Liver (tissue), 3 donors: Measurements from ENCODE around the gene GTF2F2.

ENCODE experiments used
- ATF3 ChIP-seq: IDR thresholded peaks from 2 replicates; pipeline ENCODE4 v1.6.1; 2016; ENCODE audit warnings: antibody characterized with exemption
- CTCF ChIP-seq: fragments of 150-350 bp; IDR thresholded peaks from 2 replicates; pipeline ENCODE4 v1.5.1; 2017; ENCODE audit warnings: improper control_type of control experiment, low read depth, low read length; ENCODE audit not compliant: missing input control
- EGR1 ChIP-seq, 2 donors: IDR thresholded peaks; 2 replicates each; pipeline ENCODE4 v1.6.1; 2016 to 2018; ENCODE audit warnings: antibody characterized with exemption in 2 of 2, low read depth in 2 of 2
- FOXA1 ChIP-seq: IDR thresholded peaks from 2 replicates; pipeline ENCODE4 v1.6.1; 2016; ENCODE audit warnings: antibody characterized with exemption
- GABPA ChIP-seq, 2 donors: IDR thresholded peaks in 1 of 2; conservative IDR thresholded peaks in 1 of 2; 2 replicates each; pipeline ENCODE4 v1.6.1; 2016; ENCODE audit warnings: antibody characterized with exemption in 2 of 2, mild to moderate bottlenecking in 1 of 2, moderate library complexity in 1 of 2
- JUND ChIP-seq, 2 donors: IDR thresholded peaks; 2 replicates each; pipeline ENCODE4 v1.6.1; 2016; ENCODE audit warnings: antibody characterized with exemption in 2 of 2
- RAD21 ChIP-seq, 2 donors: IDR thresholded peaks; 2 replicates each; pipeline ENCODE4 v1.6.1; 2016; ENCODE audit warnings: antibody characterized with exemption in 2 of 2, mild to moderate bottlenecking in 2 of 2
- REST ChIP-seq: IDR thresholded peaks from 2 replicates; pipeline ENCODE4 v1.6.1; 2016; ENCODE audit warnings: antibody characterized with exemption, mild to moderate bottlenecking
- RXRA ChIP-seq, 2 donors: IDR thresholded peaks; 2 replicates each; pipeline ENCODE4 v1.6.1; 2017 to 2018; ENCODE audit warnings: antibody characterized with exemption in 2 of 2, mild to moderate bottlenecking in 1 of 2
- SP1 ChIP-seq: IDR thresholded peaks from 2 replicates; pipeline ENCODE4 v1.6.1; 2018; ENCODE audit warnings: antibody characterized with exemption, mild to moderate bottlenecking
- TAF1 ChIP-seq: conservative IDR thresholded peaks from 2 replicates; pipeline ENCODE4 v1.6.1; 2016; ENCODE audit warnings: antibody characterized with exemption, mild to moderate bottlenecking
- YY1 ChIP-seq: IDR thresholded peaks from 2 replicates; pipeline ENCODE4 v1.6.1; 2016; ENCODE audit warnings: antibody characterized with exemption, mild to moderate bottlenecking
- TF ChIP-seq, protein P1 (sequence below): IDR thresholded peaks from 2 replicates; pipeline ENCODE4 v1.6.1; 2016; ENCODE audit warnings: antibody characterized with exemption
- TF ChIP-seq, protein P2 (sequence below): IDR thresholded peaks from 2 replicates; pipeline ENCODE4 v1.6.1; 2016; ENCODE audit warnings: antibody characterized with exemption
- donor health status: healthy.
- donor health status: healthy.

DNA sequence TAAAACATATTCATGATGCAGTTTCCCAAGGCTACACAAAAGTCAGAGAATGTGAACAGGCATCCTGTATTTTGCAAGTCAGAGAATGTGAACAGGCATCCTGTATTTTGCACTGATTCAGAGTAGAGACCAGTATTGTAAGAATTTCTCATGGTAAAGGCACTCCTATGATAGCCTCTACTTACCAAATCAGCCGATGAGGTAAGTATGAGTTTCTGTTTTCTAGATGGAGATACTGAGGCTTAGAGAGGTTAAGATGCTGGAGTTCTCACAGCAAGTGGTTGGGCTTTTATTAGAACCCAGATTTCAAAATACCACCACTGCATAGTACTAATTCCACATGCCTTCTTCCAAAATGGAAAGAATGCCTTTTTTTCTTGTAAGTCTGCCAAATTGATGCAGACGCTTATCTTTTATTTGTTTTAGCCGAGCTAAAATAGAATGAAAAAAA is 208.4 kb downstream of the GTF2F2 start:
- TF ChIP-seq CTCF (no peak), SP1 (no peak), GABPA (IDR thresholded peaks at IDR 0.05 in 1 of 2, conservative IDR thresholded peaks at IDR 0.05 in 1 of 2) (no peak), REST (no peak), TAF1 (no peak), RAD21 (IDR thresholded peaks at IDR 0.05) (no peak), JUND (IDR thresholded peaks at IDR 0.05) (no peak), EGR1 (IDR thresholded peaks at IDR 0.05; ENCODE audit: low read depth in 2 of 2) (no peak), YY1 (no peak), ATF3 (no peak), FOXA1 (no peak), RXRA (IDR thresholded peaks at IDR 0.05) (no peak)
- TF ChIP-seq, protein P1, sequence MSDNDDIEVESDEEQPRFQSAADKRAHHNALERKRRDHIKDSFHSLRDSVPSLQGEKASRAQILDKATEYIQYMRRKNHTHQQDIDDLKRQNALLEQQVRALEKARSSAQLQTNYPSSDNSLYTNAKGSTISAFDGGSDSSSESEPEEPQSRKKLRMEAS: no peak
- TF ChIP-seq, protein P2, sequence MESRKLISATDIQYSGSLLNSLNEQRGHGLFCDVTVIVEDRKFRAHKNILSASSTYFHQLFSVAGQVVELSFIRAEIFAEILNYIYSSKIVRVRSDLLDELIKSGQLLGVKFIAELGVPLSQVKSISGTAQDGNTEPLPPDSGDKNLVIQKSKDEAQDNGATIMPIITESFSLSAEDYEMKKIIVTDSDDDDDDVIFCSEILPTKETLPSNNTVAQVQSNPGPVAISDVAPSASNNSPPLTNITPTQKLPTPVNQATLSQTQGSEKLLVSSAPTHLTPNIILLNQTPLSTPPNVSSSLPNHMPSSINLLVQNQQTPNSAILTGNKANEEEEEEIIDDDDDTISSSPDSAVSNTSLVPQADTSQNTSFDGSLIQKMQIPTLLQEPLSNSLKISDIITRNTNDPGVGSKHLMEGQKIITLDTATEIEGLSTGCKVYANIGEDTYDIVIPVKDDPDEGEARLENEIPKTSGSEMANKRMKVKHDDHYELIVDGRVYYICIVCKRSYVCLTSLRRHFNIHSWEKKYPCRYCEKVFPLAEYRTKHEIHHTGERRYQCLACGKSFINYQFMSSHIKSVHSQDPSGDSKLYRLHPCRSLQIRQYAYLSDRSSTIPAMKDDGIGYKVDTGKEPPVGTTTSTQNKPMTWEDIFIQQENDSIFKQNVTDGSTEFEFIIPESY: no peak
